Measurements from ENCODE around the gene HOTAIR.

HOTAIR gene

DNA sequence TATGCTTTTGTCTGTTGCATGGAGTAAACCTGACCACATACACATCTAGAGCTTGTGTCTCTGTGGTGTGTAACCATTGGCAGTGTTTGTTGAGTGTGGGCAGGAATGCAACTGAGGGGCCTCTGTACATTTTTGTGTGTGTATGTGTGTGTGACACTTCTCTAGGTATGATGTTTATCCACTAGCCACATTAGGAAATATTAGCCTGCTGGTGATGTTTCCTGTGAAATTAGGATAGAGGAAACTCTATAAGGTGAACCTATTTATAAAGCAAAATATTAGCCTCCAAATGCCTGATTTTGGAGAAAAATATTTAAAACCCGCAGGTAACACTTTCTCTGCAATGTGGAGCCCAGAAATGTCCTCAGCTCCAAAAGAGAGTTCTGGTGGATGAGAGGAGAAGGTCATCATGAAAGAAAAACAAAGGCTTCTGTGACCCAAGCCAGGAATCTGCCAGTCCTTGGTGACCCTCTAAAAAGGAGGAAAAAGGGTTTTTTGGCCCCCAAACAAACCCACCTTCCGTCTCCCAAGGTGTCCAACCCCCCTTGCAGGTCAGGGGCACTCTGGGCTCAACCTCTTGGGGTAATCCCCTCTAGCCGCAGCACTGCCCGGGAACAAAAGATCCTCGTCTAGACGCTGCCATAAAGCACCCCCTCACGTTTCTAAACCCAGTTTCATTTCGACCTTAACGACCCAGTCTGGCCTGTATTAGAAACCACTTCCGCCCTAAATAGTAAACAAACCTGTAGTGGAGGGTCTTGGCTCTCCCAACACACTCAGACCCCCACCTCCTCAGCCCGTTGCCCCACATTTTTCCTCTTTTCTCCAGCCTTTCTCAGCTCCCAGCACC, 3.1 kb upstream of the HOTAIR start:
- in situ Hi-C loops (cut with MboI; ENCODE audit: low sequenced_read_pairs): loop anchor here (25.0 kb wide), 1 partner anchor 409 kb away; the partner anchor contains the start of gene ZNF385A

DNA sequence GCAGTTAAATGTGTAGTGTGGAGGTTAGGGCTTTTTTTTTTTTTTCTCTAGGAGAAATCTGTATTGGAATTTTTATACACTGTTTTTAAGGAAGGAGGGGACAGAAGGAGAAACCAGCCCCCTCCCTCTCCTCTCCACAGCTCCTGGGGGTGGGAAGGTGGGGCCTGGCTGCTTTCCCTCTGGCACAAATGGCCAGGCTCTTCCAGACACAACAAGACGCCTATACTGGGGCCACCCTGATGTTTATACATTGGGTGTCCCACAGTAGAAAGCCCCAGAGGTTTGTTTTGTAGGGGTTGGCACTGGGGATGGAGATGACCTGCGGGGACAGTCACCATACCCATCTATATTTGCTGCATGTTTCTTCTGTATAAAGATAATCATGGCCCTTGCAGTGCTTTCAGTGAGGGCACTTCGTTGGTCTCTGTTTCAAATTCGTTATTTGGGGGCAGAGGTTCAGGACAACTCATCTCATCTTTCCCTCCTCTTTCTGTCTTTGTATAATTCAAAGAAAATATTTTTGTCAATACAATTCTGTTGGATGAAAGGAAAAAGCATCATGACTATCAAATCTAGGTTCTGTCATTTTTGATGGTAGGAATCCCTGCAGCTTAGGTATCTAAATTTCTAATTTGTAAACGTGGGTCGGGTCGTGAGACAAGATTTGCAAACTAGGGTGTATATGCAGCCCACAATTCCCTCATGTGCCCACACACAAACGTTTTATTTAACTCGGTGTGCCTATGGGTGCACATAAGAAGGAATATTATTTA, 2.3 kb upstream of the HOTAIR start:
- in situ Hi-C loops (cut with MboI; ENCODE audit: low sequenced_read_pairs): loop anchor here (25.0 kb wide), 1 partner anchor 410 kb away; the partner anchor contains the start of gene ZNF385A

DNA sequence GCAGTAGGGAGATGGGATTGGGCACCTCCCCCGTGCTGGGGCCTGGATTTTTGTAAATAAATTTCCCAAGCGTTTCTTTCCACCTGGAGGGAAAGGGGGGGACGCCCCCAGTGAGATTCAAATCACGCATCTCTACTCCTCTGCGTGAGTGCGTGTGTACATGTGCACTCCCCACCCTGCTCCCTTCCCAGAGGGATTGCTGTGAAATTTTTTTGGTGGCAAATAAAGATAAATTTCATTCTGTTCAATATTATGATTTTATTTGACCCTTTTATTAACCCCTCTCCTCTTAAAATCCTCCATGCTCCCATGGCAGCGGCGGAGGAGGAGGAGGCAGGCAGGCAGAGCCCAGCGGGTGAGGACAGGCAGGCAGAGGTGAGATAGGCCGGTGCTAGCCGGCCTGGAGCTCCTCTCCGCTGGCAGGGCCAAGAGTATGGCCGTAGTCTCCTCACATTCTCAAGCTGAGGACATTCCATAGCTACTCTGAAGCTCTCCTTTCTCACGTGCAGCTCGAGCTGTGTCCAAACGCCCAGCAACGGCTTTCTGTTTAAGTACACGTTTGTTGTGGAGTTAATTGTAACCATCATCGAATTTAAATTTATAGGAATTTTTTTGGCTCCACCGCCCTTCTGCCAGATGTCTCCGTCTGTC, 1.5 kb upstream of the HOTAIR start:
- in situ Hi-C loops (cut with MboI; ENCODE audit: low sequenced_read_pairs): loop anchor here (25.0 kb wide), 1 partner anchor 411 kb away; the partner anchor contains the start of gene ZNF385A

DNA sequence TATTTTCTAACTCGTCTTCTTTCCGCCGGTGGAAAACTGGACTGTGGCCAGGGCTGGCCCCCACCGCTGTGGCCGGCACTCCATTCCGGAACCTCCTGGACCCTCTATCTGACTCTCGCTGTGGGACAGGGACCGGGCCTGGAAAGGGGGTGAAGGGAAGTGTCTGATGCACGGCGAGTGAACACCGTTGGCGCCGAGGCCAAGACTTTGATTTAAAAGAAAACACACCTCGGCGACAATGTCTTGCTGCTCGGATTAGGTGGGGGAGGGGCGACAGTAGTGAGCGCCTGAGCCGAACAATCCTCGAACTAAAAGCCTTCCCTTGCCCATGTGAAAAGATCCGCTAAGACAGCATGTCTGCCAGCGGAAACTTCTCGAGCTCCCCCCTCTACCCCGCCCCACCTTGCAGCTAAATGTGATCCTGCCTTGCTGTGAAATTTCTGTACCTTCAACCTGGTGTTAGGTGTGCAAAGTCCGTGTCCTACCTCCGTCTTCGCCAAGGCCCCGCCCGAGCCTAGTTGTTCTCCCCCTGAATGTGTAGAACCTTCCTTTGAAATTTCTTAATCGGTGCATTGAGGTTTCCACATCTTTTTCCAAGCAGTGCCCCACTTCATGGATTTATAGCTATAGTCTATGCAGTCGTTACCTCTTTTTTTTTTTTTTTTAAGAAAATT, 862 bp upstream of the HOTAIR start:
- in situ Hi-C loops (cut with MboI; ENCODE audit: low sequenced_read_pairs): loop anchor here (25.0 kb wide), 1 partner anchor 412 kb away; the partner anchor contains the start of gene ZNF385A

DNA sequence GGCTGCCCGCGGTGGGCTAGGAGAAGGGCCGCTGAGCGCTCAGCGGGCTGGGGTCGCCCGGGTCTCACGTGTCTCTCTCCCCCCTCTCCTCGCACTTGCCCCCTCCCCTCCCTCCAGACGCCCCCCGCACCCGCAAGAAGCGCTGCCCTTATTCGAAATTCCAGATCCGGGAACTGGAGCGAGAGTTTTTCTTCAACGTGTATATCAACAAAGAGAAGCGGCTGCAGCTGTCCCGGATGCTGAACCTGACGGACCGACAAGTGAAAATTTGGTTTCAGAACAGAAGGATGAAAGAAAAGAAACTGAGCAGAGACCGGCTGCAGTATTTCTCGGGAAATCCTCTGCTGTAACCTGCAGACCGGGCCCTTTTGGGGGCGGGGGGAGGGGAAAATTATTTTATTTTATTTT, 314 bp upstream of the HOTAIR start:
- in situ Hi-C loops (cut with MboI; ENCODE audit: low sequenced_read_pairs): loop anchor here (25.0 kb wide), 1 partner anchor 412 kb away; the partner anchor contains the start of gene ZNF385A

DNA sequence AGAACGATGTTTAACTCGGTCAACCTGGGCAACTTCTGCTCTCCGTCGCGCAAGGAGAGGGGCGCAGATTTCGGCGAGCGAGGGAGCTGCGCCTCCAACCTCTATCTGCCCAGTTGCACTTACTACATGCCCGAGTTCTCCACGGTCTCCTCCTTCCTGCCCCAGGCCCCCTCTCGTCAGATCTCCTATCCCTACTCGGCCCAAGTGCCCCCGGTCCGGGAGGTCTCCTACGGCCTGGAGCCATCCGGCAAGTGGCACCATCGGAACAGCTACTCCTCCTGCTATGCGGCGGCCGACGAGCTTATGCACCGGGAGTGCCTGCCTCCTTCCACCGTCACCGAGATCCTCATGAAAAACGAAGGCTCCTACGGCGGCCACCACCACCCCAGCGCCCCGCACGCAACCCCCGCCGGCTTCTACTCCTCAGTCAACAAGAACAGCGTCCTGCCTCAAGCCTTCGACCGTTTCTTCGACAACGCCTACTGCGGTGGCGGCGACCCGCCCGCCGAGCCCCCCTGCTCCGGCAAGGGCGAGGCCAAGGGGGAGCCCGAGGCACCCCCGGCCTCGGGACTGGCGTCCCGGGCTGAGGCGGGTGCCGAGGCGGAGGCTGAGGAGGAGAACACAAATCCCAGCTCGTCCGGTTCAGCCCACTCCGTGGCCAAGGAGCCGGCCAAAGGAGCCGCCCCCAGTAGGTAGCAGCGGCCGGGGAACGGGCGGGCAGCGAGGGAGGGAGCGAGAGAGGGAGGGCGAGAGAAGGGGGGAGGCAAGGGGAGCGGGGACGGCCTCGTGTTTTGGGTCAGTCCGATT, 1.3 kb downstream of the HOTAIR start:
- in situ Hi-C loops (cut with MboI; ENCODE audit: low sequenced_read_pairs): no loop called here

DNA sequence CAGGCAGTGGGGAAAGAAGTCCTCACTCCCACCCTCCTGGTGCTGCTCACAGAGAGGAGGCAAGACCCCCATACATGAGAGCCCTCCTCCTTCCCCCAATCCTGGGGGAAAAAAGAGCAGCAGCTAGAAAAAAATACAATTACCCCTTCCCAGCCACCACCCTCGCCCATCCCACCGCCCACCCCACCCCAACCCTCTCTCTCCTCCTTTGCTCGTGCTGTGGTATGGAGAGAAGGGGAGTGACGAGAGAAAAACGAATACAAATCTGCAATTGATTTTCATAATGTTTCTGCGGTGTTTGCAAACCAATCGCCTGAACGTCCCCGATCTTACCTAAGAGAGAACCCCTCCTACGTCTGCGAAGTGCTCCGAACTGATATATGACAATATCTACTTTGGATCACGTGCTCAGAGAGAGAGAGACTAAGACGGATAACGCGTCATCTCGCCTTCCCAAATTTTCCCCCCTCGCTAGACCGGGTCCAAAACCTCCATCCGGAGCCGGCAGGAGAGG, 2.0 kb downstream of the HOTAIR start, which contains the start of gene HOXC11:
Gene HOXC11 (plus strand): TSS at position 405 of the 514 bp plus-strand sequence. CDS start 116 bp downstream, outside the sequence.
- in situ Hi-C loops (cut with MboI; ENCODE audit: low sequenced_read_pairs): no loop called here

DNA sequence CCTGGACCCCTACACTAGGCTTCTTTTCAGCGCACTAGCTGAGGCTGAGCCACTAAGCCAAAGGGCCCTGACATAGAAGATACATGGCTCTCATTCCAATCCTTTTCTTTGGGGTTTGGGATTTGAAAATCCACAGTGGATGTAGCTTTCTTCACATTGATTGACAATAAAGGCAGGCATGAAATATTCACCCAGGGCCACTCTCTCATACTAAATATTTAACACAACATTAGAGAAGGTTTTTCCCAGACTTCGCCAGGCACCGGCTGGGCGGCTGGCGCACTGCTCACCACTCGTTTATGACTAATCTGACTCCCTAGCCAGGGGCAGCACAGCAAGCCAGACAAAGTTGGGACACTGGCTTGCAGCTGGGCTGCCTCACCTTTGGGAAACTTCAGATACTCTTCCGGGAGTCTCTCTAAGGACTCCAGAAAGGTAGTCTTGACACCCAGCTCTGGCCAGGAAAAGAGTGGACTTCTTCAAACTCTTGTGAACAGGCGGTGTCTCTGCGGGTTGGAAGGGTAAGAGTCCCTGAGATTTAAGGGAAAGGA, 2.5 kb downstream of the HOTAIR start:
- in situ Hi-C loops (cut with MboI; ENCODE audit: low sequenced_read_pairs): no loop called here

DNA sequence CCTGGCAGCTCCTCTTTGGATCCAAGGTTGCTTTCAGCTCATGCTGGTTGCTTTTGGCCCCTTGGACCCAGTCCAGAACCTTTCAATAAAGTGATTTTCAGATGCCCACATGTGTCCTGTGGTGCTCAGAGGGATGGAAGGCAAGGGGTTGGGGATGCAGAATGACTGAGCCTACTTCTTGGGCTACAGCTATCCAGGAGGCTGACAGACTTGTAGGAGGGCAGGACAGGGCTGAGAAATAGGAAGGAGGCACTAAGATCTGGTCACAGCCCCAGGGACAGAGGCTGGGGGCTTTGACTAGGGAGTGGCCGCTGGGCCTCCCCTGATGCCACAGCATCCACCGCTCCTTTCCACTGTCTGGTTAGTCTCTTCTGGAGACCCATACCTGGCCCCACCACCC, 3.1 kb downstream of the HOTAIR start:
- in situ Hi-C loops (cut with MboI; ENCODE audit: low sequenced_read_pairs): no loop called here

DNA sequence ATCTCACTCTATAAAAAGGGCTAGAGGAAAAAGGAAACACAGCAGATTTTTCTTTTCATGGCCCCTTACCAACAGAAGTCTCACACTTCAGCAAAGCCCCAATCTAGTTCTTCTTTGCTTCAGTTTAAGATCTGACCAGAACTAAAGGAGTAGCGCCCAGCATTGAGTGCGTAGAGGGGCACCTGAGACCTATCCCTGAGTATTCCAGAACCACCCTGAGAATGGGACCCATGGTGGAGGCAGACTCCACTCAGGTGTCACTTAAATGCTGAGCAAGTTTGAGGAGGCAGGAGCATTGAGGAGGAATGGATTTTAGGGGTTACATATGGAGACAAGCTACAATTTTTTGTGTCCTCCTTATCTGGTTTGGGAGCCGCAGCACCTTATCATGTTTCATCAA, 3.6 kb downstream of the HOTAIR start:
- in situ Hi-C loops (cut with MboI; ENCODE audit: low sequenced_read_pairs): no loop called here

DNA sequence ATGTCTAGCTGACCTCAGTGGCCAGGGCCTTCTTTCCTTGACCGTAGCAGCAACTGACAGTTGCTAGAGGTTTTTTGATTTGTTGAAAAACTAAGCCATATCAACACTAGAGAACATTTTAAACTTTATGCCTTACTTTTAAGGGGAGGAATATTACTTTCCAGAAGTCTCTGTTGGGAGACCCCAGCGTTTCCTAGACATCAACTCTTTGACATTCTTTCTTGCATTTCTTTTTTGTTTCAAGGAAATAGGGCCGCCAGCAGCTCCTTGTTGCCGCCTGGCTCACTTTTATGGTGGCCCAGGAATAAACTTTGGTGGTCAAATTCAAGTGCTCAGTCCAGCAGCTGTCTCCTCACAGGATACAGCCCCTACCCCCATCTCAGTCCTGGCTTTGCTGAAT, 4.3 kb downstream of the HOTAIR start:
- in situ Hi-C loops (cut with MboI; ENCODE audit: low sequenced_read_pairs): no loop called here

DNA sequence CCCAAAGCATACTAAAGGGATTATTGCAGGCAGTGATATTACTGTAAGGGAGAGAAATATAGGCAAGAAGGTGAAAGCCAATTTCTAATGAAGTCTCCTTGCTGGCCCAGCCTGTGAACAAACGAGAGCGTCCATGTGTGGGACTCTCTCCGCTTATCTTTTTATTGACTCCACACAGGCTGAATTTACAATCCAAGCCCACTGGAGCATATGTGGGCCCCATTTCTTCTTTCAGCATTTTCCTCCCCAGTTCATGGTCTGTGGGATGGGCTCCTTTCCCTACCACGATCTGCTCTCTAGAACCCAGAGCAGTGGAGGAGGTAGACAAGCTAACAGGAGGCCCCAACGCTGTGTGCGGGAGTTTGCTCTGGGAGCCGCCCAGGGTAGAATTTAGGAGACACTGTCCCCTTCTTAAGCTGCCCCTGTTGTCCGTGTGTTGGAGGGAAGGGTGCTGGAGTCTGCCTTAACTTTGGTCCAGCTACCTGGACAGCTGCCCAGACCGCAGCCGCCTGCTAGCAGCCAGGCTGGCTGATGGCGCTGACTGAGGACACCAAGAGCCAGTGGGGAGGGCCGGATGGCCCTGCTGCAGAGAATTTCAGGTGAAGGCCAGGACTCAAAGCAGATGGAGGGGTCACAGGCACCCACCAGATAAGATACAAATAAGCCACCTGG, 5.0 kb downstream of the HOTAIR start:
- in situ Hi-C loops (cut with MboI; ENCODE audit: low sequenced_read_pairs): no loop called here

DNA sequence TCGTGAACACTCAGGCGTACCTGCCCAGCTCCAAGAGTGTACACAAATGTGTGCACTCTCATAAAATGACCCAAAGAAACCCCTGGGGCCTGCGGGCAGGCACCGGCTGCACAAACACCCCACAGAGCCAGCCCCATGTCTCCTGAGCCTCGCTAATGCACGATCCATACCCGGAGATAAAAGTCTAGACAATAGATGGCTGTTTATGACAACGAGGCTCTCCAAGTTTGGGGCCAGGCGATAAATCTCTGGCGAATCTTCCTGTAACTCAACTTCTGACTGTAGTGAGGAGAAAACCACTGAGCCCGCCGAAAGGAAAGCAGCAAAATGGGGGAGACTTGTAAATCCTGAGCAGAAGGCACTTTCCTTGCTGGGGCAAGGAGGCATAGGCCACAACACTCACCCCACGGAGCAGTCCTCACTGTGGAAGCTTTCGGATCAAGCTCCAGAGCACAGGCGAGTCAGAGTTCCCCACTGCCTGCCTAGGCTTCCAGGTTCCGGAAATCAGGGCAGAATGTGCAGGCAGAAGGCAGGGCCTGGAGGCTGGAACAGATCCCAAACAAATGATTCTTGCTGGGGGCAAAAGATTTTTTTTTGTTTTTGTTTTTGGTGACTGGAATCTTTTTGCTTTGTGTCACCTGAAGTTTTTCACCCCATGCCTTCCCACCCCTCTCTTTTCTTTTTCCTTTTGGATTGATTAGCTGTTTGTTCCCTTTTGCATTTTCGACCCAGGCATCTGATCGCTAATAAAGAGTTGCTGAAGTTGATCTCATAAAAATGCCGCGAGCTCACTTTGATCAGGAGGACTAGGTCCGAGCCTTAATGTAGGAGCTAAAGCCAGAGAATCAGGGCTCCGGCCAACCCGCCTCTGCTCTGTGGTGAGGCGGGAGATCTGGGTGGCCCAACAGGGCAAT, 6.3 kb downstream of the HOTAIR start:
- in situ Hi-C loops (cut with MboI; ENCODE audit: low sequenced_read_pairs): no loop called here

DNA sequence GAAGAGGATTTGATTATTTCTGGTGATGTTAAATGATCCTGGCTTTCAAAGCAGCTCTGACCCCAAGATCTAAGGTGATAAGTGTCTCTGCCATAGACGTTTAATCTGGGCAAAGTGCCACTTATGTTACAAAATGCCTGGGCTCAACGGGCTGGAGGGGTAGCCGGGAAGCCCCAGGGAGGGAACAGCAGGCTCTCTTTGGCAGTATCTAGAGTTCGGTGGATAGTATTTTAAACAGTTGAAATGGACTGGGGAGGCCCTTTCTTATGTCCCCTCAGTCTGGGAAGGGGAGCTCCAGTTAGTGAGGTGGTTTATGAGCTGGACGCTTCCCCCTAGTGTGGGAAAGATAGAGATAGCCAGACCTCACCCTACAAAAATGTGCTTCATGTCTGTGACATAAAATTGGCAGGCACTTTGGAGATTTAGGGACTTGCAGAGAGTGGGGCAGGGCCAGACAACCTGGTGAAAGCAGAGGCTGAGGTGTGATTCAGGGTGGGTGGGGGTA, 7.3 kb downstream of the HOTAIR start:
- in situ Hi-C loops (cut with MboI; ENCODE audit: low sequenced_read_pairs): no loop called here

DNA sequence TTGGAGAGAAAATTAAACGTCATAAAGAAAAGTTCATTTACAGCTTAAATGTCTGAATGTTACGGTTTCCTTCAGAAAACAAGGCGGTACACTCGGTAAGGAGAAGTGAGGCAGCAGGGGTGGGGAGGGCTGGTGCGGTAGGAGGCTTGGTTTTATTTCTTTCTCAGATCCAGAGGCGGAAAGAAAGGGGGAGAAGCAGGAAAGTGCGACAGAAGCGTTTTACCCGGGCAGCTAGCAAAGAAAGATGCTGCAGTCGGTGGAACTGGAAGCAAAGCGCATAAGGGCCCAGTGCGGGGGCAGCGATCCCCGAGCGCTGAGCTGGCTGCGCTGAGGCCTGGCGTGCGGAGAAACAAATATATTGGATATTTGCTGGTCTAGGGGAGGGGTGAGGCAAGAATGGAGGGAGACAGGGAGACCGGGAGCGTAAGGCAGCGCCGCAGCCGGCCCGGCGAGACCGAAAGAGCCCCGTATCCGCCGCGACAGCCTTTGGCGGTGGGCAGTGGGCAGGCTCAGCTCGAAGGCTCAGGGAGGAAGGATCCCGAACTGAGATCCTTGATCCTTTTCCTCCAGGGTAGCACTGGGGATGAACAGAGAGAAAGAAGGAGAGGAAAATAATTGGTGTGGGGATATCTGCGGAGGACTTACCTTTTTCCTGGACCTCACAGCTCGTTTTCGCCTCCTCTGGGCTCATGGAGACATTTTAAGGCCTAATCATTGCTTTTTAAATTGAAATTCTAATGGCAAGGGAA, 8.2 kb downstream of the HOTAIR start:
- in situ Hi-C loops (cut with MboI; ENCODE audit: low sequenced_read_pairs): no loop called here

DNA sequence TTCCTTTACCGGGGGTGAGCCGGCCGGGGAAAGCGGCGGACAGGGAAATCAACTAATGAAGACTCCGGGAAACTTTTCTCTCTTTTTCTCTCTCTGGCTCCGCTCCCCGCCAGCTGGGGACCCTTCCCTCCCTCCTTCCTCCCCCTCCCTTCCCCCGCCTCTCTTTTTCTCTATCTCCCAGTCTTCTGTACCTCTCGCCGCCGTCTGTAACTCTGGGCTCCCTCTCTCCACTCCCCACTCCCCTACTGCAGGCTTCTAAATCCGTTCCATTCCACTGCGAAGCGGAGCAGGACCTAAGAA, 8.7 kb downstream of the HOTAIR start:
- in situ Hi-C loops (cut with MboI; ENCODE audit: low sequenced_read_pairs): no loop called here
